ENCODE results near the gene DNAJB6.

DNA sequence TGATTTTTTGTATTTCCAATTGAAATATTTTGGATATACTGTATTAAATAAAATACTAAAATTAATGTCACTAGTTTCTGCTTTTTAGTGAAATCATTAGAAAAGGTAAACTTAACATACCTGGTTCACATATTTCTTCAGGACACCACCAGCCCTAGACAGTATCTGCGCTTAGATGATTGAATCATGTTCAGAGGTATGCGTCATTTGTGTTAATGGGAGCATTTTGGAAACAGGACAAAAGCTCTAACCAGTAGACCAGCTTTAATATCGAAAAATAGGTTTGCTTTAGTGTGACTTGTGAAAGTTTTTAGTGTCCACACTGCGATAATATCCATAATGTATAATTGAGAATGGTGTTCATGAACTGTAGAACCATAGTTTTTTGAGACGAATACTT is 47.1 kb downstream of the DNAJB6 start:
- TF ChIP-seq, protein P1, sequence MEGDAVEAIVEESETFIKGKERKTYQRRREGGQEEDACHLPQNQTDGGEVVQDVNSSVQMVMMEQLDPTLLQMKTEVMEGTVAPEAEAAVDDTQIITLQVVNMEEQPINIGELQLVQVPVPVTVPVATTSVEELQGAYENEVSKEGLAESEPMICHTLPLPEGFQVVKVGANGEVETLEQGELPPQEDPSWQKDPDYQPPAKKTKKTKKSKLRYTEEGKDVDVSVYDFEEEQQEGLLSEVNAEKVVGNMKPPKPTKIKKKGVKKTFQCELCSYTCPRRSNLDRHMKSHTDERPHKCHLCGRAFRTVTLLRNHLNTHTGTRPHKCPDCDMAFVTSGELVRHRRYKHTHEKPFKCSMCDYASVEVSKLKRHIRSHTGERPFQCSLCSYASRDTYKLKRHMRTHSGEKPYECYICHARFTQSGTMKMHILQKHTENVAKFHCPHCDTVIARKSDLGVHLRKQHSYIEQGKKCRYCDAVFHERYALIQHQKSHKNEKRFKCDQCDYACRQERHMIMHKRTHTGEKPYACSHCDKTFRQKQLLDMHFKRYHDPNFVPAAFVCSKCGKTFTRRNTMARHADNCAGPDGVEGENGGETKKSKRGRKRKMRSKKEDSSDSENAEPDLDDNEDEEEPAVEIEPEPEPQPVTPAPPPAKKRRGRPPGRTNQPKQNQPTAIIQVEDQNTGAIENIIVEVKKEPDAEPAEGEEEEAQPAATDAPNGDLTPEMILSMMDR (IDR thresholded peaks at IDR 0.05): no peak
- TF ChIP-seq GABPB1 (CRISPR knock-in tag; IDR thresholded peaks at IDR 0.05): no peak
- TF ChIP-seq ZNF263 (CRISPR knock-in tag; IDR thresholded peaks at IDR 0.05; ENCODE audit: low read depth): no peak
- TF ChIP-seq, protein P2, sequence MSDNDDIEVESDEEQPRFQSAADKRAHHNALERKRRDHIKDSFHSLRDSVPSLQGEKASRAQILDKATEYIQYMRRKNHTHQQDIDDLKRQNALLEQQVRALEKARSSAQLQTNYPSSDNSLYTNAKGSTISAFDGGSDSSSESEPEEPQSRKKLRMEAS (CRISPR knock-in tag; IDR thresholded peaks at IDR 0.05): no peak
- TF ChIP-seq, protein P3, sequence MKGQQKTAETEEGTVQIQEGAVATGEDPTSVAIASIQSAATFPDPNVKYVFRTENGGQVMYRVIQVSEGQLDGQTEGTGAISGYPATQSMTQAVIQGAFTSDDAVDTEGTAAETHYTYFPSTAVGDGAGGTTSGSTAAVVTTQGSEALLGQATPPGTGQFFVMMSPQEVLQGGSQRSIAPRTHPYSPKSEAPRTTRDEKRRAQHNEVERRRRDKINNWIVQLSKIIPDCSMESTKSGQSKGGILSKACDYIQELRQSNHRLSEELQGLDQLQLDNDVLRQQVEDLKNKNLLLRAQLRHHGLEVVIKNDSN (CRISPR knock-in tag; IDR thresholded peaks at IDR 0.05): no peak
- no peak for TF ChIP-seq ZNF317 (CRISPR knock-in tag; IDR thresholded peaks at IDR 0.05; ENCODE audit: borderline replicate concordance, low read depth)
- TF ChIP-seq ZNF219 (CRISPR knock-in tag; IDR thresholded peaks at IDR 0.05; ENCODE audit: borderline replicate concordance): no peak
- TF ChIP-seq SP1 (CRISPR knock-in tag; conservative IDR thresholded peaks at IDR 0.05): no peak
- TF ChIP-seq CBFB (CRISPR knock-in tag; IDR thresholded peaks at IDR 0.05; ENCODE audit: low read depth): no peak
- no peak for TF ChIP-seq NFE2L1 (CRISPR knock-in tag; IDR thresholded peaks at IDR 0.05)

Data from WTC11 (cell line).